Measurements from ENCODE around the gene PDZD7.

The PDZD7 gene

DNA sequence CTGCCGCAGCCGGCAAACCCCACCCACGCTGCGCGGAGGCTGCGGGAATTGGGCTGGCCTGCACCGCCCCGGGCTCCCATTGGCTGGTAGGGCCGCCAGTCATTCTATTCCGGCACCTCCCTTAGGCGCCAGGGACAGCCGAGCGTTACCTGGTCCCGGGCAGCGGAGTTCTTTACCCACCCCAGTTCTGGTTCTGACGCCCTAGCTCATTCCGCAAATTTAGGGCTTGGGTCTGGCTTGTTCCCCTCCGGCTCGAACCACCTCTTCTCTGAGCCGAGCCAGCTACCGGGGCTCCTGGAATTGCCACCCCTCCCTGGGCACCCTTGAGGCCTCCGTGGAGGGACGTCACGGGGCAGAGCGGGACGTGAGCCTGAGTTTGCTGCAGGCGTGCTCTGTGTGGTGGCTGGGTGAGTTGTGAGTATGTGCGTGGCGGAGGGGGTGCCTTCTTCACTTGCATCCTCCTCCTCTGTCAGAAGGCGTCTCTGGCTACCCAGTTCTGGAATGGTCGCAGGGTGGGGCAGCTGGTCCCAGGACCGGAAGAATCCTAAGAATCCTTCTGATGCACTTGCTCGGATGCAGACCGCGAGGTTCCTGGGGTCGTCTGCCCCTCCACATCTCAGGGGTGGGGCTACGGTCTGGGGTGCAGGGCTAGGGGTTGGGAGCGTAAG lies at the start of gene PDZD7, which contains the start of gene SFXN3:
PDZD7 (minus strand) TSS at position 2 of the 668 bp plus-strand sequence. CDS start 910 bp downstream, outside the sequence.
SFXN3 (plus strand) TSS at position 107 of the 668 bp plus-strand sequence. CDS start 3,461 bp downstream, outside the sequence.
- TF ChIP-seq, protein P1, sequence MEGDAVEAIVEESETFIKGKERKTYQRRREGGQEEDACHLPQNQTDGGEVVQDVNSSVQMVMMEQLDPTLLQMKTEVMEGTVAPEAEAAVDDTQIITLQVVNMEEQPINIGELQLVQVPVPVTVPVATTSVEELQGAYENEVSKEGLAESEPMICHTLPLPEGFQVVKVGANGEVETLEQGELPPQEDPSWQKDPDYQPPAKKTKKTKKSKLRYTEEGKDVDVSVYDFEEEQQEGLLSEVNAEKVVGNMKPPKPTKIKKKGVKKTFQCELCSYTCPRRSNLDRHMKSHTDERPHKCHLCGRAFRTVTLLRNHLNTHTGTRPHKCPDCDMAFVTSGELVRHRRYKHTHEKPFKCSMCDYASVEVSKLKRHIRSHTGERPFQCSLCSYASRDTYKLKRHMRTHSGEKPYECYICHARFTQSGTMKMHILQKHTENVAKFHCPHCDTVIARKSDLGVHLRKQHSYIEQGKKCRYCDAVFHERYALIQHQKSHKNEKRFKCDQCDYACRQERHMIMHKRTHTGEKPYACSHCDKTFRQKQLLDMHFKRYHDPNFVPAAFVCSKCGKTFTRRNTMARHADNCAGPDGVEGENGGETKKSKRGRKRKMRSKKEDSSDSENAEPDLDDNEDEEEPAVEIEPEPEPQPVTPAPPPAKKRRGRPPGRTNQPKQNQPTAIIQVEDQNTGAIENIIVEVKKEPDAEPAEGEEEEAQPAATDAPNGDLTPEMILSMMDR (IDR thresholded peaks at IDR 0.05; ENCODE audit: insufficient read depth, low read length, poor library complexity, severe bottlenecking), result no peak
- H3K36me3 ChIP-seq (ENCODE audit: control insufficient read depth, insufficient read depth, low read length), result no peaks in the 10 kb centered on the region
- DNase-seq (ENCODE audit: extremely low read depth, insufficient read length), result peak; percentile 89
- peak within 1 kb of the TSS; percentile 51 for H3K4me3 ChIP-seq (replicated peaks; ENCODE audit: low read depth, low read length)
- H3K27me3 ChIP-seq (replicated peaks; ENCODE audit: control insufficient read depth, insufficient read depth, low read length), result no peaks in the 10 kb centered on the region; the same call in 1 of the 2 replicates

DNA sequence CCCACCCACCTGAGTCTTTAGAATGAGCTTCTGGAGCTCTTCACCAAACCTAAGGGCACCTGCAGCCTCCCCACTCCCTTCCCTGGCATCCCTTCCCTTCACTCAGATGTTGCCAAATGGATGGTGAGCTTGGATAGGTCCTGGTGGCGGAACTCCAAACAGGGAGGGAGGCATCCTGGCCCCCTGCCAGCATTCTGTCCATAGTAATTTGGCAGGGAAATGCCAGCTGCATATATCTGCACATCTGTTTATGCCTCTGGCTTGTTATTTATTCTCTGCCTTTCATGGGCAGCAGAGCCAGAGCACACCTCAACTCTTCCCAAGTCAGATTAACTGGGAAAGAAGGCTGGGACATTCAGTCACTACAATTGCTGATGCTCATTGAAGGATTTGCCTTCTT lies 48.9 kb upstream of the PDZD7 start:
- DNase-seq (ENCODE audit: extremely low read depth, insufficient read length), result no peak
- Histone ChIP-seq H3K27me3 (replicated peaks; ENCODE audit: control insufficient read depth, insufficient read depth, low read length) (peaks cover 3% of the 10 kb centered on the region), H3K36me3 (ENCODE audit: control insufficient read depth, insufficient read depth, low read length) (no peaks in the 10 kb centered on the region), H3K4me3 (replicated peaks; ENCODE audit: low read depth, low read length) (no peak overlapping the region)
- TF ChIP-seq, protein P1 (IDR thresholded peaks at IDR 0.05; ENCODE audit: insufficient read depth, low read length, poor library complexity, severe bottlenecking), result no peak

DNA sequence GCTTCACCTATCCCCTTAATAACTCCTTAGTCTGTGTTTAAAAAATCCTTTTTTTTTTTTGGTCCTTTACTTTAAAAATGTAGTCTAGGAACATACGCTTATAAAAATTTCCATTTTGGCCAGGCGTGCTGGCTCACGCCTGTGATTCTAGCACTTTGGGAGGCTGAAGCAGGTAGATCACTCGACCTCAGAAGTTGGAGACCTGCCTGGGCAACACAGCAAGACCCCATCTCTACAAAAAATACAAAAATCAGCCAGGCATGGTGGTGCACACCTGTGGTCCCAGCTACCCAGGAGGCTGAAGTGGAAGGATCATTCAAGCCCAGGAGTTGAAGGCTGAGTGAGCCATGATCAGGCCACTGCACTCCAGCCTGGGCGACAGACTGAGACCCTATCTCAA lies 45.7 kb upstream of the PDZD7 start:
- Histone ChIP-seq H3K4me3 (replicated peaks; ENCODE audit: low read depth, low read length) (no peak overlapping the region), H3K27me3 (replicated peaks; ENCODE audit: control insufficient read depth, insufficient read depth, low read length) (peaks cover 1% of the 10 kb centered on the region), H3K36me3 (ENCODE audit: control insufficient read depth, insufficient read depth, low read length) (no peaks in the 10 kb centered on the region)
- TF ChIP-seq, protein P1 (IDR thresholded peaks at IDR 0.05; ENCODE audit: insufficient read depth, low read length, poor library complexity, severe bottlenecking), result no peak
- no peak for DNase-seq (ENCODE audit: extremely low read depth, insufficient read length)

DNA sequence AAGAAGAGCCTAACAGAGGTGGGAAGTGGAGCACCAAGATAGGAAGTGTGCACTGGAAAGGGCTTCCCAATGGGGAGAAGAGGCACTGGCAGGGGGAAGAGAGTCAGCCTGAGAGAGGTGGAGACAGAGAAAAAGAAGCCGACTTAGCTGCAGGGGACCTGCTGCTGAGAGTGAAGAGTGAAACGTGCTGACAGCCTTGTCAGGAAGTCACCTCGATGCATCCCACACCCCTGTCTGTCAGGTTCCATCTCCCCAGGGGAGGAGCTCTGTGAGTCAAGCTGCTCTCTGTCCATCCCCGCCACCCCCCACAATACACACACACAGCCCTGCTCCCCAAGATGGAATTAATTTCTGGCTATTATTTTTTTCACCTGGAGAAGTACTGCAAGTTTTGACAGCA lies 44.8 kb upstream of the PDZD7 start:
- peaks cover 1% of the 10 kb centered on the region for H3K27me3 ChIP-seq (replicated peaks; ENCODE audit: control insufficient read depth, insufficient read depth, low read length)
- H3K4me3 ChIP-seq (replicated peaks; ENCODE audit: low read depth, low read length), result no peak overlapping the region
- DNase-seq (ENCODE audit: extremely low read depth, insufficient read length), result no peak
- TF ChIP-seq, protein P1 (IDR thresholded peaks at IDR 0.05; ENCODE audit: insufficient read depth, low read length, poor library complexity, severe bottlenecking), result no peak
- no peaks in the 10 kb centered on the region for H3K36me3 ChIP-seq (ENCODE audit: control insufficient read depth, insufficient read depth, low read length)

DNA sequence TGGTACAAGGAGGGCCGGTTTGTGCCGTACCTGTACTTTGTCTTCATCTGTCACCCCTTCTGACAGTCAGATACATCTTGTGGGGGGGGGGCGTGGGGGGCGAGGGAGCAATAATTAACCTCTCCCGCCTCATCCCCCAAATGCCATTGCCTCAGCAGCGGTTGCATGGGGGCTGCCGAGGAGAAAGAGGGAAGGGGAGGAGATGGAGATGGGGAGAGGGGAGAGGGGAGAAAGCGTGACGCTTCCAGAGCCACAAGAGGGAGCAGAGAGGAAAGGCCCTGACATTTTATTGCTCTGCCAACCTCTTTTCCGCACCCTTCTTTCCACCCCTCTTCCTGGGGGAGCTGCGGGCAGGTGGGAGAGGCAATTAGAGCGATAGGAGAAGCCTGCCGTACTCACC lies 42.7 kb upstream of the PDZD7 start:
- H3K27me3 ChIP-seq (replicated peaks; ENCODE audit: control insufficient read depth, insufficient read depth, low read length), result peaks cover 1% of the 10 kb centered on the region
- H3K4me3 ChIP-seq (replicated peaks; ENCODE audit: low read depth, low read length), result no peak overlapping the region
- DNase-seq (ENCODE audit: extremely low read depth, insufficient read length), result no peak
- TF ChIP-seq, protein P1 (IDR thresholded peaks at IDR 0.05; ENCODE audit: insufficient read depth, low read length, poor library complexity, severe bottlenecking), result no peak
- H3K36me3 ChIP-seq (ENCODE audit: control insufficient read depth, insufficient read depth, low read length), result no peaks in the 10 kb centered on the region

All from GM06990 (cell line).